NCI-H748 treated with DMSO at 0.1 percent for 48 hours (cell line): ENCODE data around the gene XRCC1.
"Not testable (repeated sequence)": the region's sequence is repeated elsewhere in the genome, so short reads cannot be mapped to it uniquely, and the experiment has no call there.

Experiments
- DNase-seq: peaks from one replicate; lab custom pipeline; 2025; lab: John Stamatoyannopoulos, UW

Gene XRCC1

GRCh38 chr19:43599635-43600295 is 24.4 kb upstream of the XRCC1 start:
- DNase-seq: no peak

GRCh38 chr19:43598445-43599240 is 23.3 kb upstream of the XRCC1 start:
- DNase-seq: no peak

GRCh38 chr19:43597876-43598275 is 22.5 kb upstream of the XRCC1 start:
- DNase-seq: no peak

- no peak for DNase-seq
These were observed 21.6 kb upstream of the XRCC1 start for GRCh38 chr19:43596842-43597461.

- peak; percentile 100 for DNase-seq
These were observed 20.9 kb upstream of the XRCC1 start, which contains the start of the genes IRGQ and ZNF576 for GRCh38 chr19:43595999-43596841. IRGQ (minus strand) TSS chr19:43596134; CDS start chr19:43595338, 796 bp downstream. ZNF576 (plus strand) TSS chr19:43596595; CDS start chr19:43597109, 514 bp downstream.

GRCh38 chr19:43595605-43595998 is 20.3 kb upstream of the XRCC1 start:
- DNase-seq: no peak

- peak; percentile 67 for DNase-seq
These were observed 19.6 kb upstream of the XRCC1 start for GRCh38 chr19:43594710-43595604.

GRCh38 chr19:43594081-43594697 is 18.9 kb upstream of the XRCC1 start:
- DNase-seq: no peak

- no peak for DNase-seq
These were observed 17.5 kb upstream of the XRCC1 start for GRCh38 chr19:43592800-43593350.

GRCh38 chr19:43591904-43592772 is 16.8 kb upstream of the XRCC1 start:
- DNase-seq: no peak

GRCh38 chr19:43589678-43590077 is 14.4 kb upstream of the XRCC1 start:
- no peak for DNase-seq

GRCh38 chr19:43589277-43589676 is 13.9 kb upstream of the XRCC1 start:
- DNase-seq: no peak

- DNase-seq: not testable (repeated sequence)
These were observed 11.7 kb upstream of the XRCC1 start for GRCh38 chr19:43587029-43587428.

- DNase-seq: no peak
These were observed 11.0 kb upstream of the XRCC1 start for GRCh38 chr19:43586346-43586745.

- no peak for DNase-seq
These were observed 9.2 kb upstream of the XRCC1 start for GRCh38 chr19:43584484-43584883.

GRCh38 chr19:43582495-43582894 is 7.2 kb upstream of the XRCC1 start:
- no peak for DNase-seq

- no peak for DNase-seq
These were observed 6.1 kb upstream of the XRCC1 start for GRCh38 chr19:43581467-43581866.

GRCh38 chr19:43578787-43579186 is 3.5 kb upstream of the XRCC1 start:
- DNase-seq: no peak
